Testis (tissue), 2 donors: ENCODE data around the gene PTPRD.

Experiments used
- CTCF ChIP-seq, 3 experiments: fragments of 450-650 bp in 2 of 3; fragments of 200-600 bp in 1 of 3; sonication (generic) in 1 of 3; IDR thresholded peaks; one replicate each; pipeline ENCODE4 v1.5.1; 2016 to 2019; ENCODE audit warnings: antibody characterized with exemption in 3 of 3, mild to moderate bottlenecking in 2 of 3, moderate library complexity in 1 of 3
- POLR2A ChIP-seq: fragments of 450-650 bp; IDR thresholded peaks from one replicate; pipeline ENCODE4 v1.6.1; 2017; ENCODE audit warnings: antibody characterized with exemption, mild to moderate bottlenecking, moderate library complexity

GRCh38 chr9:8683496-8683895 is 1929.3 kb downstream of the PTPRD start:
- TF ChIP-seq CTCF (IDR thresholded peaks at IDR 0.05) (no peak), POLR2A (no peak)
